GM12872 (cell line): ENCODE measurements around the gene KCNMA1.

Experiments
- CTCF ChIP-seq: IDR thresholded peaks from 3 replicates; pipeline ENCODE4 v1.5.1; 2011; ENCODE audit warnings: low read depth, mild to moderate bottlenecking, low read length, moderate library complexity; ENCODE audit not compliant: insufficient read depth

KCNMA1 gene

GRCh38 chr10:77520290-77520689 is 117.3 kb downstream of the KCNMA1 start:
- TF ChIP-seq CTCF, result no peak

GRCh38 chr10:77518910-77519274 is 118.7 kb downstream of the KCNMA1 start:
- no peak for TF ChIP-seq CTCF

- no peak for TF ChIP-seq CTCF
Measured at GRCh38 chr10:77518241-77518909, 119.2 kb downstream of the KCNMA1 start.

GRCh38 chr10:77516575-77516974 is 121.0 kb downstream of the KCNMA1 start:
- TF ChIP-seq CTCF, result no peak

- TF ChIP-seq CTCF, result no peak
Measured at GRCh38 chr10:77514870-77515269, 122.7 kb downstream of the KCNMA1 start.

- no peak for TF ChIP-seq CTCF
Measured at GRCh38 chr10:77513781-77514331, 123.8 kb downstream of the KCNMA1 start.

- no peak for TF ChIP-seq CTCF
Measured at GRCh38 chr10:77513220-77513619, 124.4 kb downstream of the KCNMA1 start.
